ENCODE measurements around the gene PPP1R15B.

Gene PPP1R15B

GRCh38 chr1:204419064-204419403, 7.4 kb upstream of the PPP1R15B start:
- peak; percentile 84 for DNase-seq

- DNase-seq, result peak; percentile 70
Observed at GRCh38 chr1:204418174-204419063, 6.8 kb upstream of the PPP1R15B start.

- DNase-seq, result peak; percentile 99
Observed at GRCh38 chr1:204417074-204417997, 5.7 kb upstream of the PPP1R15B start.

- no peak for DNase-seq
Observed at GRCh38 chr1:204416589-204417073, 5.0 kb upstream of the PPP1R15B start.

- no peak for DNase-seq
Observed at GRCh38 chr1:204415351-204415750, 3.7 kb upstream of the PPP1R15B start.

- DNase-seq, result no peak
Observed at GRCh38 chr1:204414016-204414415, 2.4 kb upstream of the PPP1R15B start.

GRCh38 chr1:204413170-204413535, 1.5 kb upstream of the PPP1R15B start:
- no peak for DNase-seq

GRCh38 chr1:204410688-204411450, 748 bp downstream of the PPP1R15B start:
- peak; percentile 31 for DNase-seq

GRCh38 chr1:204409836-204410687, 1.6 kb downstream of the PPP1R15B start:
- no peak for DNase-seq

- DNase-seq, result no peak
Observed at GRCh38 chr1:204409123-204409522, 2.5 kb downstream of the PPP1R15B start.

- DNase-seq, result no peak
Observed at GRCh38 chr1:204408602-204409001, 3.0 kb downstream of the PPP1R15B start.

GRCh38 chr1:204408074-204408507, 3.5 kb downstream of the PPP1R15B start:
- peak; percentile 74 for DNase-seq

GRCh38 chr1:204407295-204407971, 4.2 kb downstream of the PPP1R15B start:
- DNase-seq, result no peak

- DNase-seq, result no peak
Observed at GRCh38 chr1:204406621-204407020, 5.0 kb downstream of the PPP1R15B start.

GRCh38 chr1:204405988-204406387, 5.6 kb downstream of the PPP1R15B start:
- no peak for DNase-seq

- DNase-seq, result no peak
Observed at GRCh38 chr1:204404629-204405028, 7.0 kb downstream of the PPP1R15B start.

GRCh38 chr1:204402391-204402790, 9.2 kb downstream of the PPP1R15B start:
- DNase-seq, result no peak

- DNase-seq, result no peak
Observed at GRCh38 chr1:204401730-204402129, 9.9 kb downstream of the PPP1R15B start.

GRCh38 chr1:204400882-204401510, 10.6 kb downstream of the PPP1R15B start:
- no peak for DNase-seq
